ENCODE data around the gene PRPF19. TPM values are rescaled to one million over a fixed set of nuclear protein-coding genes. Genes with fewer than 3 reads are reported as not detected.
A peak's percentile ranks its signal among the peaks of the same experiment; 100 is the strongest.

The PRPF19 gene
- total and polyA plus RNA-seq, 2 of the 4 experiments (the other 2 are of a cell fraction), result 29.8 to 50.4 TPM

- Histone ChIP-seq H3K56ac (ENCODE audit: extremely low read depth, insufficient read depth, low read length) (no peak overlapping the region), H3K27ac (ENCODE audit: insufficient read depth, low read length) (peak overlapping the region; percentile 18), H4K8ac (ENCODE audit: low read depth in 2 of 2, low read length in 2 of 2) (peak overlapping the region; percentile 54 to 68; a peak in 3 of 4 replicates), H3K23ac (ENCODE audit: low read depth, low read length) (peak overlapping the region; percentile 16), H2BK5ac (ENCODE audit: low read depth, low read length, poor library complexity, severe bottlenecking) (peak overlapping the region; percentile 46), H2AK5ac (ENCODE audit: low read depth, low read length) (peak overlapping the region; percentile 100), H3K4ac (ENCODE audit: low read depth, low read length) (peak overlapping the region; percentile 97), H3K9me1 (ENCODE audit: insufficient read depth, low read length) (peaks cover 23% of the 10 kb centered on the region), H3K36me3 (ENCODE audit: control insufficient read depth, insufficient read depth, low read length) (no peaks in the 10 kb centered on the region), H2BK120ac (ENCODE audit: low read depth, low read length) (peak overlapping the region; percentile 89), H3K27me3 (ENCODE audit: control insufficient read depth, insufficient read depth, low read length) (no peaks in the 10 kb centered on the region; the same call in none of the 2 replicates), H4K20me1 (ENCODE audit: insufficient read depth, low read length) (no peaks in the 10 kb centered on the region), H3K18ac (ENCODE audit: low read depth, low read length) (peak overlapping the region; percentile 85), H3K4me1 (ENCODE audit: control insufficient read depth, insufficient read depth, low read length) (peaks cover 22% of the 10 kb centered on the region), H3K4me2 (ENCODE audit: low read depth, low read length) (no peak overlapping the region), H4K91ac (ENCODE audit: insufficient read depth, low read depth, low read length) (peak overlapping the region; percentile 97), H3K4me3 (ENCODE audit: insufficient read depth, low read depth, low read length) (no peak overlapping the region), H2AFZ (replicated peaks; ENCODE audit: low read length, poor library complexity) (peak overlapping the region; percentile 18), H2BK15ac (ENCODE audit: low read depth, low read length) (peak overlapping the region; percentile 93; the same call in 2 of the 3 replicates), H3K9me3 (ENCODE audit: control insufficient read depth, insufficient read depth, low read length) (no peaks in the 10 kb centered on the region), H4K5ac (ENCODE audit: low read depth, low read length) (peak overlapping the region; percentile 56), H2AK9ac (replicated peaks; ENCODE audit: low read depth, low read length, poor library complexity) (peak overlapping the region; percentile 88), H3K79me1 (ENCODE audit: low read depth in 1 of 2, low read length in 2 of 2) (0 out of 4 replicates have a peak, but pooled peaks cover 0 to 3% of the 10 kb centered on the region in 2 experiments), H2BK20ac (ENCODE audit: low read depth, low read length) (peak overlapping the region; percentile 92; the same call in 1 of the 2 replicates), H3K9ac (ENCODE audit: low read depth, low read length) (no peak overlapping the region), H3K14ac (replicated peaks; ENCODE audit: low read depth, low read length) (peak overlapping the region; percentile 87)
- dilution Hi-C loops (cut with HindIII; ENCODE audit: low sequenced_read_pairs, unreplicated experiment), result no loop called here
- POLR2A ChIA-PET (ENCODE audit: unreplicated experiment), result no interaction called here
- in situ Hi-C loops (cut with MboI; ENCODE audit: low sequenced_read_pairs), result no loop called here
- peak; percentile 42 for DNase-seq
- WGBS, 2 experiments (ENCODE audit: extremely low coverage in 2 of 2, insufficient read length in 1 of 2), result 74% methylated on average over 4 of the region's 7 CpGs; no CpG with 5 or more reads in 1 of the 2 experiments
- peak; percentile 50 for ATAC-seq (ENCODE audit: low read depth)
- intact Hi-C loops (cut with micrococcal nuclease), result no loop called here
- TF ChIP-seq CTCF (conservative IDR thresholded peaks at IDR 0.05; ENCODE audit: low read depth, low read length) (0 out of 2 replicates have a peak, but pooled peaks have one; percentile 16), RAD21 (IDR thresholded peaks at IDR 0.05; ENCODE audit: low read length) (no peak)
- CTCF ChIA-PET, result interaction anchor here (1.5 to 2.5 kb wide), 3 partner anchors 16 to 40 kb away, joined by 5 to 11 read pairs (median 5); no protein-coding TSS in a partner anchor
- no TSS peak for BruUV-seq (replicated peaks)
These were observed 34.9 kb downstream of the PRPF19 start for GRCh38 chr11:60871378-60872061.
